Common myeloid progenitor, CD34-positive (primary cell): ENCODE results near the gene NOP53.
"Not testable (repeated sequence)": the region's sequence is repeated elsewhere in the genome, so short reads cannot be mapped to it uniquely, and the experiment has no call there.

Experiments
- CTCF ChIA-PET: fragments of 350-600 bp; sonication (Branson Sonifier 250); formaldehyde crosslinking; loops from one replicate; lab custom pipeline; 2021; ENCODE audit warnings: antibody characterized with exemption; lab: Charles Lee
- POLR2A ChIA-PET: fragments of 350-600 bp; sonication (Branson Sonifier 250); formaldehyde crosslinking; loops from one replicate; lab custom pipeline; 2021; ENCODE audit warnings: antibody characterized with exemption; lab: Charles Lee
- DNase-seq, 3 donors: peaks; one replicate each; pipeline versions ENCODE4 v3.0.0 to v3.0.0-alpha.2; 2013
- H3K27ac ChIP-seq, 2 experiments: 1 replicate in 1 of 2; 2 replicates in 1 of 2; pipeline ENCODE4 v1.7.0; 2013; ENCODE audit warnings: inconsistent platforms in 2 of 2, low read length in 2 of 2, mild to moderate bottlenecking in 2 of 2, low read depth in 1 of 2, moderate library complexity in 1 of 2; ENCODE audit not compliant: severe bottlenecking in 2 of 2, insufficient read depth in 1 of 2, poor library complexity in 1 of 2
- H3K27me3 ChIP-seq, 5 experiments: replicated peaks in 2 of 5; 1 replicate in 3 of 5; 2 replicates in 2 of 5; pipeline versions ENCODE4 v1.6.1 to v1.7.0; 2013; ENCODE audit warnings: low read length in 4 of 5, mild to moderate bottlenecking in 2 of 5, moderate library complexity in 2 of 5, inconsistent platforms in 1 of 5; ENCODE audit not compliant: insufficient read depth in 5 of 5, control insufficient read depth in 4 of 5
- H3K36me3 ChIP-seq, 4 experiments: 1 replicate in 2 of 4; 2 replicates in 2 of 4; pipeline versions ENCODE4 v1.6.1 to v1.7.0; 2013; ENCODE audit warnings: low read length in 3 of 4, control low read depth in 1 of 4, mild to moderate bottlenecking in 1 of 4; ENCODE audit not compliant: control insufficient read depth in 4 of 4, insufficient read depth in 4 of 4
- H3K4me1 ChIP-seq, 4 experiments: 1 replicate in 3 of 4; 2 replicates in 1 of 4; pipeline versions ENCODE4 v1.6.1 to v1.7.1; 2013; ENCODE audit warnings: low read length in 3 of 4, mild to moderate bottlenecking in 3 of 4, control low read depth in 1 of 4, inconsistent platforms in 1 of 4, moderate library complexity in 1 of 4; ENCODE audit not compliant: control insufficient read depth in 4 of 4, insufficient read depth in 4 of 4; ENCODE audit errors: control extremely low read depth in 1 of 4
- H3K4me3 ChIP-seq, 7 experiments: 1 replicate in 4 of 7; 2 replicates in 3 of 7; pipeline versions ENCODE4 v1.5.1 to v1.7.0; 2013; ENCODE audit warnings: mild to moderate bottlenecking in 7 of 7, low read length in 6 of 7, moderate library complexity in 6 of 7, inconsistent platforms in 2 of 7, low read depth in 2 of 7, control low read depth in 1 of 7; ENCODE audit not compliant: insufficient read depth in 4 of 7, control insufficient read depth in 1 of 7; ENCODE audit errors: extremely low read depth in 1 of 7
- H3K9me3 ChIP-seq, 5 experiments: 1 replicate in 4 of 5; 2 replicates in 1 of 5; pipeline versions ENCODE4 v1.6.1 to v1.7.1; 2013; ENCODE audit warnings: low read length in 4 of 5, mild to moderate bottlenecking in 2 of 5, inconsistent platforms in 1 of 5, low read depth in 1 of 5, moderate library complexity in 1 of 5; ENCODE audit not compliant: control insufficient read depth in 4 of 5, insufficient read depth in 2 of 5; ENCODE audit errors: control extremely low read depth in 1 of 5
- WGBS: methylation state at CpG from one replicate; pipeline ENCODE4 v1.1.5; 2013; ENCODE audit not compliant: insufficient coverage; 5-methylcytosine and 5-hydroxymethylcytosine counted together

The NOP53 gene

GRCh38 chr19:47768604-47769003 lies 23.3 kb downstream of the NOP53 start:
- Histone ChIP-seq H3K27me3 (no peaks in the 10 kb centered on the region), H3K9me3 (no peaks in the 10 kb centered on the region), H3K27ac (no peak overlapping the region), H3K4me1 (peaks cover 0 to 4% (median 2%) of the 10 kb centered on the region in 4 experiments), H3K4me3 (no peak overlapping the region), H3K36me3 (no peaks in the 10 kb centered on the region)
- 95% methylated on average over 2 of the region's 2 CpGs for WGBS
- POLR2A ChIA-PET: no interaction called here
- no peak for DNase-seq
- CTCF ChIA-PET: interaction anchor here (1.0 kb wide), 1 partner anchor 9 kb away, joined by 3 read pairs; no protein-coding TSS in a partner anchor

DNA sequence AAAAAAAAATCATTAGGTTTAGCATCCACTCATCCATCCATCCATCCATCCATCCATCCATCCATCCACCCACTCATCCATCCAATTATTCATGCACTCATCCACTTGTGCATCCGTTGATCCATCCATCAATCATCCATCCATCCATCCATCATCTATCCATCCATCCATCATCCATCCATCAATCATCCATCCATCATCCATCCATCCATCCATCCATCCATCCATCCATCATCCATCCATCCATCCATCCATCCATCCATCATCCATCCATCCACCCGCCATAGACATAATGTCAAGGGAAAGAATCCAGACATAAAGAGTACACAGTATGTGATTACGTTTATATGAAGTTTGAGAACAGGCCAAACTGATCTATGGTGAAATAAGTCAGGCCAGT lies 24.2 kb downstream of the NOP53 start:
- Histone ChIP-seq H3K4me3 (no peak overlapping the region), H3K9me3 (no peaks in the 10 kb centered on the region), H3K36me3 (no peaks in the 10 kb centered on the region), H3K27ac (no peak overlapping the region), H3K27me3 (no peaks in the 10 kb centered on the region), H3K4me1 (peaks cover 0 to 4% (median 2%) of the 10 kb centered on the region in 4 experiments)
- CTCF ChIA-PET: interaction anchor here (0.6 kb wide), 1 partner anchor 938 kb away, joined by 3 read pairs; no protein-coding TSS in a partner anchor
- WGBS: 92% methylated on average over 2 of the region's 3 CpGs
- no peak for DNase-seq
- POLR2A ChIA-PET: no interaction called here

DNA sequence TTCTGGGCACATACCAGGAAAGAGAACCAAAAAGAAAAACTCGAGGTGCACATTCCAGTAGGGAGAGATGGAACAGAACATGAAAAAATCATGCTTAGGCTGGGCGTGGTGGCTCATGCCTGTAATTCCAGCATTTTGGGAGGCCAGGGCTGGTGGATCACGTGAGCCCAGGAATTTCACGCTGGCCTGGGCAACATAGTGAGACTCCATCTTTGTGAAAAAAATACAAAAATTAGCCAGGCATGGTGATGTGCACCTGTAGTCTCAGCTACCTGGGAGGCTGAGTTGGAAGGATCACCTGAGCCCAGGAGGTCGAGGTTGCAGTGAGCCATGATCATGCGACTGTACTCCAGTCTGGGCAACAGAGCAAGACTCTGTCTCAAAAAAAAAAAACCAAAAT lies 25.9 kb downstream of the NOP53 start:
- POLR2A ChIA-PET, CTCF ChIA-PET, H3K36me3 ChIP-seq, H3K4me1 ChIP-seq, H3K27me3 ChIP-seq, H3K4me3 ChIP-seq, H3K27ac ChIP-seq, H3K9me3 ChIP-seq, DNase-seq: not testable (repeated sequence)
- 98% methylated on average over 6 of the region's 6 CpGs for WGBS

DNA sequence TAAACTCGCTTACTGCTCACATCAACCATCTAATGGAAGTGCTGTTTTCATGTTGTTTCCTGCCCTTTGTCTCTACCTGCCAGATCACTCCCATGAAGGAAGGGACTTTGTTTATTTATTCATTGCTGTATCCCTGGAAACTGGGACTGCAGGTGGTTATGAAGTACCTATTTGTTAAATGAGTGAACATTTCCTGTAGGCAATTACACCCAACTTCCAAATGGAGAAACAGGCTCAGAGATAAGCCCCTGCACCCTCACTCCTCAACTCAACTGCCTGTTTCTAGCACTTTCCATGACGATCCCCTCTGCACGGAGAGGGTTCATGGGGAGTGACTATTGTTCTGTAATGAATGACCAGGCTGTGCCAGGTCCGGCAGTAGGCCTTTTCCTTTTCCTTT lies 31.2 kb downstream of the NOP53 start:
- H3K4me1 ChIP-seq: peaks cover 0 to 16% (median 12%) of the 10 kb centered on the region in 4 experiments
- 100% methylated on average over 3 of the region's 4 CpGs for WGBS
- POLR2A ChIA-PET: no interaction called here
- CTCF ChIA-PET: no interaction called here
- no peak overlapping the region for H3K27ac ChIP-seq
- H3K27me3 ChIP-seq: no peaks in the 10 kb centered on the region
- no peak overlapping the region for H3K4me3 ChIP-seq
- H3K36me3 ChIP-seq: peaks cover 0 to 11% (median 7%) of the 10 kb centered on the region in 4 experiments
- H3K9me3 ChIP-seq: no peaks in the 10 kb centered on the region
- no peak for DNase-seq

GRCh38 chr19:47777245-47778048 lies 32.1 kb downstream of the NOP53 start:
- DNase-seq, H3K27me3 ChIP-seq, H3K9me3 ChIP-seq, POLR2A ChIA-PET, H3K27ac ChIP-seq: not testable (repeated sequence)
- peaks cover 0 to 19% (median 13%) of the 10 kb centered on the region in 4 experiments for H3K36me3 ChIP-seq
- peaks cover 0 to 16% (median 12%) of the 10 kb centered on the region in 4 experiments for H3K4me1 ChIP-seq
- CTCF ChIA-PET: interaction anchor here (1.1 to 1.4 kb wide), 2 partner anchors 9 to 20 kb away, joined by 3 read pairs; no protein-coding TSS in a partner anchor
- 95% methylated on average over 13 of the region's 23 CpGs for WGBS
- peak overlapping the region; percentile 46 to 93 (median 83) for H3K4me3 ChIP-seq

GRCh38 chr19:47778049-47778953 lies 33.0 kb downstream of the NOP53 start, which contains the start of gene SELENOW:
SELENOW (plus strand) TSS chr19:47778703; CDS start chr19:47778786, 83 bp downstream.
- H3K27ac ChIP-seq: peak within 1 kb of the TSS; percentile 90 to 95
- POLR2A ChIA-PET: no interaction called here
- H3K4me3 ChIP-seq: peak within 1 kb of the TSS; percentile 46 to 93 (median 83)
- H3K9me3 ChIP-seq: no peaks in the 10 kb centered on the region
- no peaks in the 10 kb centered on the region for H3K27me3 ChIP-seq
- peak; percentile 64 to 81 (median 76) for DNase-seq
- 0% methylated on average over 51 of the region's 65 CpGs for WGBS
- peaks cover 0 to 24% (median 16%) of the 10 kb centered on the region in 4 experiments for H3K36me3 ChIP-seq
- CTCF ChIA-PET: interaction anchor here (1.1 to 1.4 kb wide), 2 partner anchors 10 to 21 kb away, joined by 3 read pairs; no protein-coding TSS in a partner anchor
- peaks cover 0 to 16% (median 12%) of the 10 kb centered on the region in 4 experiments for H3K4me1 ChIP-seq
